OCI-LY3 (cell line): ENCODE data around the gene RAB19.

Source experiments
- EZH2phosphoT487 ChIP-seq: fragments of 200-600 bp; shearing (Covaris generic); IDR thresholded peaks from 2 replicates; pipeline ENCODE4 v1.6.1; 2018; ENCODE audit warnings: antibody characterized with exemption, mixed run types, low read depth
- TF ChIP-seq, protein P1 (sequence below): fragments of 200-600, 300-600 bp; sonication (generic); IDR thresholded peaks from 2 replicates; pipeline ENCODE4 v1.5.1; 2014; ENCODE audit warnings: antibody characterized with exemption, low read length, low read depth

DNA sequence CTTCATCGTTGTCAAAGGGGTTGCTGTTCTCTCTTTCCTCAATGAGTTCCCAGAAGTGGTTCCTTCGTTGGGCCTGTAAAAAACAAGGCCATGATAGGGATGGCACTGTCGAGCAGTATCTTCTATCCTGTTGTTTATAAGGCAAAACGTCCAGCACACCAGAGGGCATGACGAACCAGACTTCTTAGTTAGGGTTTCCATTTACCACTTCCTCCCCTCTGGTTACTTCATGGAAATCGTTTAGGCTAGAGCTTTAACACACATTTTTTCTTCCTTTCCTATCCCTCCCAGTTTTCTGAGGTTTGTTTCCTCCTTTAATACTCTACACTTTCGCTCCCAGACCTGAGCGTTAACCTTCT is 50.8 kb downstream of the RAB19 start:
- TF ChIP-seq, protein P1, sequence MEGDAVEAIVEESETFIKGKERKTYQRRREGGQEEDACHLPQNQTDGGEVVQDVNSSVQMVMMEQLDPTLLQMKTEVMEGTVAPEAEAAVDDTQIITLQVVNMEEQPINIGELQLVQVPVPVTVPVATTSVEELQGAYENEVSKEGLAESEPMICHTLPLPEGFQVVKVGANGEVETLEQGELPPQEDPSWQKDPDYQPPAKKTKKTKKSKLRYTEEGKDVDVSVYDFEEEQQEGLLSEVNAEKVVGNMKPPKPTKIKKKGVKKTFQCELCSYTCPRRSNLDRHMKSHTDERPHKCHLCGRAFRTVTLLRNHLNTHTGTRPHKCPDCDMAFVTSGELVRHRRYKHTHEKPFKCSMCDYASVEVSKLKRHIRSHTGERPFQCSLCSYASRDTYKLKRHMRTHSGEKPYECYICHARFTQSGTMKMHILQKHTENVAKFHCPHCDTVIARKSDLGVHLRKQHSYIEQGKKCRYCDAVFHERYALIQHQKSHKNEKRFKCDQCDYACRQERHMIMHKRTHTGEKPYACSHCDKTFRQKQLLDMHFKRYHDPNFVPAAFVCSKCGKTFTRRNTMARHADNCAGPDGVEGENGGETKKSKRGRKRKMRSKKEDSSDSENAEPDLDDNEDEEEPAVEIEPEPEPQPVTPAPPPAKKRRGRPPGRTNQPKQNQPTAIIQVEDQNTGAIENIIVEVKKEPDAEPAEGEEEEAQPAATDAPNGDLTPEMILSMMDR: no peak
- no peak for TF ChIP-seq EZH2phosphoT487
